SK-N-SH (cell line): Measurements from ENCODE around the gene MPPE1. TPM values are rescaled to one million over a fixed set of nuclear protein-coding genes. Genes with fewer than 3 reads are reported as not detected.
"Not testable (repeated sequence)": the region's sequence is repeated elsewhere in the genome, so short reads cannot be mapped to it uniquely, and the experiment has no call there.

Source experiments
- CTCF ChIA-PET: fragments of 300-600, 350-600 bp; formaldehyde crosslinking; extraction: SDS; loops from one replicate; lab custom pipeline; 2021; lab: Yijun Ruan, JAX
- POLR2A ChIA-PET: fragments of 350-600 bp; sonication (Branson Sonifier 250); formaldehyde crosslinking; extraction: SDS; loops from one replicate; lab custom pipeline; 2020; ENCODE audit warnings: antibody characterized with exemption, inconsistent platforms; lab: Yijun Ruan, JAX
- DNase-seq: peaks from one replicate; pipeline ENCODE4 v3.0.0; 2012
- H2AFZ ChIP-seq: fragments of 200-600 bp; sonication (generic); 2 replicates; pipeline ENCODE4 v1.8.1; 2016; ENCODE audit warnings: antibody characterized with exemption, mild to moderate bottlenecking, low read depth
- H3F3A ChIP-seq: fragments of 200-600 bp; sonication (generic); replicated peaks from 2 replicates; pipeline ENCODE3; 2016; ENCODE audit warnings: antibody characterized with exemption, mild to moderate bottlenecking; ENCODE audit not compliant: insufficient read depth
- H3K27ac ChIP-seq, 2 experiments: fragments of 200-500 bp in 1 of 2; fragments of 200-600 bp in 1 of 2; sonication (Bioruptor generic) in 1 of 2; sonication (generic), shearing (Covaris generic) in 1 of 2; 2 replicates each; pipeline versions ENCODE4 v1.5.1 to v1.6.1; 2014 to 2016; ENCODE audit warnings: low read depth in 2 of 2, inconsistent platforms in 1 of 2, low read length in 1 of 2, mild to moderate bottlenecking in 1 of 2, mixed read lengths in 1 of 2
- H3K27me3 ChIP-seq: fragments of 200-600 bp; sonication (generic), shearing (Covaris generic); 2 replicates; pipeline ENCODE4 v1.6.1; 2016; ENCODE audit warnings: mixed run types; ENCODE audit not compliant: insufficient read depth
- H3K36me3 ChIP-seq, 2 experiments: fragments of 200-500 bp in 1 of 2; fragments of 200-600 bp in 1 of 2; sonication (Bioruptor generic) in 1 of 2; sonication (generic) in 1 of 2; replicated peaks in 1 of 2; 2 replicates each; pipeline versions ENCODE3 to v1.5.1; 2014 to 2016; ENCODE audit warnings: low read length in 1 of 2, mild to moderate bottlenecking in 1 of 2; ENCODE audit not compliant: insufficient read depth in 2 of 2, control insufficient read depth in 1 of 2
- H3K4me1 ChIP-seq, 2 experiments: fragments of 200-500 bp in 1 of 2; fragments of 200-600 bp in 1 of 2; sonication (Bioruptor generic) in 1 of 2; sonication (generic), shearing (Covaris generic) in 1 of 2; 2 replicates each; pipeline versions ENCODE4 v1.5.1 to v1.6.1; 2014 to 2016; ENCODE audit warnings: low read depth in 1 of 2, low read length in 1 of 2, mixed run types in 1 of 2; ENCODE audit not compliant: insufficient read depth in 2 of 2, control insufficient read depth in 1 of 2
- H3K4me2 ChIP-seq: fragments of 200-600 bp; sonication (generic), shearing (Covaris generic); 2 replicates; pipeline ENCODE4 v1.6.1; 2017; ENCODE audit warnings: mixed run types
- H3K4me3 ChIP-seq, 2 experiments: fragments of 200-500 bp in 1 of 2; fragments of 200-600 bp in 1 of 2; sonication (Bioruptor generic) in 1 of 2; sonication (generic), shearing (Covaris generic) in 1 of 2; 2 replicates each; pipeline versions ENCODE4 v1.5.1 to v1.8.1; 2014 to 2016; ENCODE audit warnings: low read depth in 2 of 2, inconsistent platforms in 1 of 2, low read length in 1 of 2, mild to moderate bottlenecking in 1 of 2, mixed read lengths in 1 of 2, moderate library complexity in 1 of 2
- H3K79me2 ChIP-seq: fragments of 200-600 bp; sonication (generic); 2 replicates; pipeline ENCODE4 v1.8.1; 2017; ENCODE audit warnings: mild to moderate bottlenecking; ENCODE audit not compliant: insufficient read depth
- H3K9ac ChIP-seq: fragments of 200-600 bp; sonication (generic); 2 replicates; pipeline ENCODE4 v1.6.1; 2017; ENCODE audit warnings: mixed run types
- H3K9me2 ChIP-seq: fragments of 200-600 bp; sonication (generic); 2 replicates; pipeline ENCODE4 v1.6.1; 2017; ENCODE audit warnings: mixed run types
- H3K9me3 ChIP-seq: fragments of 200-600 bp; sonication (generic); 2 replicates; pipeline ENCODE4 v1.6.1; 2017; ENCODE audit warnings: mixed run types, mild to moderate bottlenecking, moderate library complexity
- H4K20me1 ChIP-seq: fragments of 200-600 bp; sonication (generic); 2 replicates; pipeline ENCODE4 v1.6.1; 2017; ENCODE audit warnings: mild to moderate bottlenecking, mixed run types; ENCODE audit not compliant: insufficient read depth
- EP300 ChIP-seq, 2 experiments: IDR thresholded peaks; 2 replicates each; pipeline versions ENCODE4 v1.4.0 to v1.6.1; 2012; ENCODE audit warnings: borderline replicate concordance in 1 of 2, low read depth in 1 of 2, low read length in 1 of 2
- FOXJ3 ChIP-seq: sonication (generic); formaldehyde crosslinking; IDR thresholded peaks from 2 replicates; pipeline ENCODE4 v1.5.1; 2020; ENCODE audit warnings: mild to moderate bottlenecking, missing genetic modification reagents
- GATA2 ChIP-seq: sonication (generic); formaldehyde crosslinking; IDR thresholded peaks from 2 replicates; pipeline ENCODE4 v1.5.0; 2020; ENCODE audit warnings: mild to moderate bottlenecking, missing genetic modification reagents
- IRF3 ChIP-seq: fragments of 150-350 bp; IDR thresholded peaks from 2 replicates; pipeline ENCODE4 v1.6.1; 2016; ENCODE audit warnings: mild to moderate bottlenecking, low read depth, low read length
- JUND ChIP-seq: IDR thresholded peaks from 2 replicates; pipeline ENCODE4 v1.4.0; 2012
- MXI1 ChIP-seq: IDR thresholded peaks from 2 replicates; pipeline ENCODE4 v1.6.1; 2012; ENCODE audit warnings: mild to moderate bottlenecking, low read depth, low read length, improper control_type of control experiment
- NRF1 ChIP-seq: IDR thresholded peaks from 2 replicates; pipeline ENCODE4 v1.6.1; 2012; ENCODE audit warnings: low read depth, mild to moderate bottlenecking, low read length
- RAD21 ChIP-seq: IDR thresholded peaks from 2 replicates; pipeline ENCODE4 v1.6.1; 2012; ENCODE audit warnings: mild to moderate bottlenecking, low read length
- SIN3A ChIP-seq: IDR thresholded peaks from 2 replicates; pipeline ENCODE4 v1.6.1; 2012; ENCODE audit warnings: low read depth, mild to moderate bottlenecking, low read length, moderate library complexity, borderline replicate concordance
- TCF12 ChIP-seq: IDR thresholded peaks from 2 replicates; pipeline ENCODE4 v1.4.0; 2012
- TEAD4 ChIP-seq: IDR thresholded peaks from 2 replicates; pipeline ENCODE4 v1.4.0; 2012; ENCODE audit warnings: mild to moderate bottlenecking, borderline replicate concordance; ENCODE audit not compliant: insufficient read depth
- USF2 ChIP-seq: fragments of 150-350 bp; IDR thresholded peaks from 2 replicates; pipeline ENCODE4 v1.6.1; 2017; ENCODE audit warnings: antibody characterized with exemption, low read length, low read depth, borderline replicate concordance
- YY1 ChIP-seq: IDR thresholded peaks from 2 replicates; pipeline ENCODE4 v1.4.0; 2012; ENCODE audit warnings: low read depth, mild to moderate bottlenecking
- WGBS: methylation state at CpG from one replicate; pipeline ENCODE4 v1.1.6; 2017; ENCODE audit warnings: low lambda C conversion rate; 5-methylcytosine and 5-hydroxymethylcytosine counted together
- polyA plus RNA-seq, 3 experiments: library from polyadenylated mRNA; depleted of rRNA; stranded (reverse); fragments of >200 nt; gene quantifications; 2 replicates each; pipeline ENCODE4 v1.2.3, GENCODE V29; 2012
- TF ChIP-seq, protein P1 (sequence below): IDR thresholded peaks from 2 replicates; pipeline ENCODE4 v1.4.0; 2012; ENCODE audit warnings: low read depth, borderline replicate concordance
- TF ChIP-seq, protein P2 (sequence below): IDR thresholded peaks from 2 replicates; pipeline ENCODE4 v1.4.0; 2012; ENCODE audit warnings: low read depth
- TF ChIP-seq, protein P3 (sequence below): IDR thresholded peaks from 2 replicates; pipeline ENCODE4; 2012

MPPE1 gene
- polyA plus RNA-seq, 1 of the 3 experiments (the other 2 are of a cell fraction) = 13.2 TPM

DNA sequence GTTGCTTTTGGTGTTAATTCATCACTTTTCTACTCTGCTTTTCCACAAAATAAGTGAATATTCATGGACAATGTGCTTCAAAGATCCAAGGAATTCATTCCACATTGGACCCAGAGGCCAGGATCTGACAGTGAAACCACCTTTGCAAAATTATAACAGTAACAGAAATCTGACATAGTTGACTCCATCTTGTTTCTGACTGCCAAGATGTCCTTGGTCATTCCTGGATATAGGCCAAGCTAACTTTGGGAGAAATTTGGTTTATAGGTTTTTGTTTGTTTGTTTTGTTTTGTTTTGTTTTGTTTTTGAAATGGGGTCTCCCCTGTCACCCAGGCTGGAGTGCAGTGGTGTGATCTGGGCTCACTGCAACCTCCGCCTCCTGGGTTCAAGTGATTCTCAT is 10.3 kb downstream of the MPPE1 start:
- H3K4me2 ChIP-seq = no peak overlapping the region
- no peak overlapping the region for H3K9ac ChIP-seq
- no peaks in the 10 kb centered on the region for H3K9me3 ChIP-seq
- H3K27ac ChIP-seq = no peak overlapping the region
- H2AFZ ChIP-seq = no peak overlapping the region
- peaks cover 2 to 8% of the 10 kb centered on the region in 2 experiments for H3K36me3 ChIP-seq
- H3K9me2 ChIP-seq = no peaks in the 10 kb centered on the region
- ChIA-PET POLR2A (no interaction called here), CTCF (no interaction called here)
- H3K27me3 ChIP-seq = no peaks in the 10 kb centered on the region
- no peaks in the 10 kb centered on the region for H3K79me2 ChIP-seq
- H3K4me3 ChIP-seq = no peak overlapping the region
- WGBS = 53% methylated on average over 1 of the region's 1 CpG
- no peaks in the 10 kb centered on the region for H3F3A ChIP-seq
- TF ChIP-seq TEAD4 (no peak), MXI1 (no peak)
- TF ChIP-seq, all 33 proteins: peak for 0
- Histone ChIP-seq H4K20me1 (no peaks in the 10 kb centered on the region), H3K4me1 (peaks cover 0 to 2% of the 10 kb centered on the region in 2 experiments; a peak in 1 of 4 replicates)
- no peak for DNase-seq

GRCh38 chr18:11892438-11892837 is 15.7 kb downstream of the MPPE1 start:
- POLR2A ChIA-PET = not testable (repeated sequence)
- WGBS = 94% methylated on average over 7 of the region's 7 CpGs
- H3K36me3 ChIP-seq = peaks cover 7 to 12% of the 10 kb centered on the region in 2 experiments

DNA sequence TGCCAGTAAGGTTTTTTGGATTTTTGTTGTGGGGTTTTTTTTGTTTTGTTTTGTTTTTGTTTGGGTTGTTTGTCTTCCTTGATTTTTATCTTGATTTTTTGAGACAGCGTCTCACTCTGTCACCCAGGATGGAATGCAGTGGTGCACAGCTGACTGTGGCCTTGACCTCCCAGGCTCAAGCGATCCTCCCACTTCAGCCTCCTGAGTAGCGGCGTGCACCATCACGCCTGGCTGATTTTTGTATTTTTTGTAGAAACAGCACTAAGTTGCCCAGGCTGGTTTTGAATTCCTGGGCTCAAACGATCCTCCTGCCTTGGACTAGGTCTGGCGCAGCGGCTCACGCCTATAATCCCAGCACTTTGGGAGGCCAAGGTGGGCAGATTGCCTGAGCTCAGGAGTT is 16.4 kb downstream of the MPPE1 start:
- Histone ChIP-seq H3K36me3 (peaks cover 11 to 12% of the 10 kb centered on the region in 2 experiments), H3K4me1 (no peaks in the 10 kb centered on the region), H3K9me2 (no peaks in the 10 kb centered on the region), H3K4me2 (no peak overlapping the region), H3K9me3 (no peaks in the 10 kb centered on the region), H3K9ac (no peak overlapping the region), H2AFZ (no peak overlapping the region), H3F3A (no peaks in the 10 kb centered on the region), H3K27ac (no peak overlapping the region), H3K79me2 (no peaks in the 10 kb centered on the region), H4K20me1 (no peaks in the 10 kb centered on the region), H3K27me3 (no peaks in the 10 kb centered on the region), H3K4me3 (no peak overlapping the region)
- DNase-seq = no peak
- no peak for TF ChIP-seq IRF3
- no peak for TF ChIP-seq GATA2 (CRISPR knock-in tag)
- TF ChIP-seq, protein P1, sequence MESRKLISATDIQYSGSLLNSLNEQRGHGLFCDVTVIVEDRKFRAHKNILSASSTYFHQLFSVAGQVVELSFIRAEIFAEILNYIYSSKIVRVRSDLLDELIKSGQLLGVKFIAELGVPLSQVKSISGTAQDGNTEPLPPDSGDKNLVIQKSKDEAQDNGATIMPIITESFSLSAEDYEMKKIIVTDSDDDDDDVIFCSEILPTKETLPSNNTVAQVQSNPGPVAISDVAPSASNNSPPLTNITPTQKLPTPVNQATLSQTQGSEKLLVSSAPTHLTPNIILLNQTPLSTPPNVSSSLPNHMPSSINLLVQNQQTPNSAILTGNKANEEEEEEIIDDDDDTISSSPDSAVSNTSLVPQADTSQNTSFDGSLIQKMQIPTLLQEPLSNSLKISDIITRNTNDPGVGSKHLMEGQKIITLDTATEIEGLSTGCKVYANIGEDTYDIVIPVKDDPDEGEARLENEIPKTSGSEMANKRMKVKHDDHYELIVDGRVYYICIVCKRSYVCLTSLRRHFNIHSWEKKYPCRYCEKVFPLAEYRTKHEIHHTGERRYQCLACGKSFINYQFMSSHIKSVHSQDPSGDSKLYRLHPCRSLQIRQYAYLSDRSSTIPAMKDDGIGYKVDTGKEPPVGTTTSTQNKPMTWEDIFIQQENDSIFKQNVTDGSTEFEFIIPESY = no peak
- no peak for TF ChIP-seq USF2
- no peak for TF ChIP-seq RAD21
- TF ChIP-seq, protein P2, sequence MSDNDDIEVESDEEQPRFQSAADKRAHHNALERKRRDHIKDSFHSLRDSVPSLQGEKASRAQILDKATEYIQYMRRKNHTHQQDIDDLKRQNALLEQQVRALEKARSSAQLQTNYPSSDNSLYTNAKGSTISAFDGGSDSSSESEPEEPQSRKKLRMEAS = no peak
- no peak for TF ChIP-seq EP300 (IDR thresholded peaks at IDR 0.05; ENCODE audit: borderline replicate concordance in 1 of 2, low read depth in 1 of 2, low read length in 1 of 2)
- no peak for TF ChIP-seq MXI1
- no peak for TF ChIP-seq FOXJ3
- TF ChIP-seq TCF12 = no peak
- TF ChIP-seq JUND = no peak
- TF ChIP-seq, protein P3, sequence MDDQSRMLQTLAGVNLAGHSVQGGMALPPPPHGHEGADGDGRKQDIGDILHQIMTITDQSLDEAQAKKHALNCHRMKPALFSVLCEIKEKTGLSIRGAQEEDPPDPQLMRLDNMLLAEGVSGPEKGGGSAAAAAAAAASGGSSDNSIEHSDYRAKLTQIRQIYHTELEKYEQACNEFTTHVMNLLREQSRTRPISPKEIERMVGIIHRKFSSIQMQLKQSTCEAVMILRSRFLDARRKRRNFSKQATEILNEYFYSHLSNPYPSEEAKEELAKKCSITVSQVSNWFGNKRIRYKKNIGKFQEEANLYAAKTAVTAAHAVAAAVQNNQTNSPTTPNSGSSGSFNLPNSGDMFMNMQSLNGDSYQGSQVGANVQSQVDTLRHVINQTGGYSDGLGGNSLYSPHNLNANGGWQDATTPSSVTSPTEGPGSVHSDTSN = no peak
- no peak for TF ChIP-seq NRF1
- TF ChIP-seq TEAD4 = no peak
- no peak for TF ChIP-seq SIN3A
- TF ChIP-seq YY1 = no peak
- CTCF ChIA-PET = interaction anchor here (1.3 kb wide), 1 partner anchor 47 kb away, joined by 3 read pairs; no protein-coding TSS in a partner anchor
- POLR2A ChIA-PET = no interaction called here
- 96% methylated on average over 9 of the region's 9 CpGs for WGBS

More at GRCh38 chr18:11892438-11892837, 15.7 kb downstream of the MPPE1 start:
- H3K4me1 ChIP-seq, H3K9me2 ChIP-seq, H4K20me1 ChIP-seq, H3K4me3 ChIP-seq, H3K9ac ChIP-seq, H3K27me3 ChIP-seq, H3K27ac ChIP-seq, H3K9me3 ChIP-seq, H2AFZ ChIP-seq, DNase-seq, H3K79me2 ChIP-seq, CTCF ChIA-PET, H3K4me2 ChIP-seq, H3F3A ChIP-seq: not testable (repeated sequence)
